ENCODE data around the gene SHISA4. TPM values are rescaled to one million over a fixed set of nuclear protein-coding genes. Genes with fewer than 3 reads are reported as not detected.
"Not testable (repeated sequence)": the region's sequence is repeated elsewhere in the genome, so short reads cannot be mapped to it uniquely, and the experiment has no call there.

Gene SHISA4
- total and polyA plus RNA-seq, 7 donors, result 74.8 to 264 (median 148) TPM

DNA sequence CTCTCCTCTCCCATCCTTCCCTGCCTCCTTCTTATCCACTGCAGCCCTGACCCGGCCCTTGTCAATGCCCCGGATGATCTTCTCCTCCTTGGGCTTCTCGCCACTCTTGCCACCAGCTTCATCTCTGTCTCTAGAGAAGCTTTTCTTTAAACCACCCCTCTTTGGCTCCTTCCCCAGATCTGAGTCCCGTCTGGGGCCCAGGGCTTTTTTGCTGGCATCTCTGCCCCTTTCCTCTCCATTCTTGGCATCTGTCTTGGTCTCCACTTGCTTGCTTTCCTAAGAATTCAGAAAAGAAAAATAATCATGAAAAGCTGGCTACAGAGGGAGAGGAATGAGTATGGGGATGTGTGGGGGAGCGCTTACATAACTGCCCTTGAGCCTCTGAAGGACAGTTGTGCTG lies 11.8 kb downstream of the SHISA4 start:
- no peaks in the 10 kb centered on the region for H3K27me3 ChIP-seq (ENCODE audit: insufficient read depth in 3 of 3, low read length in 2 of 3)
- peaks cover 0 to 33% of the 10 kb centered on the region in 2 donors for H3K36me3 ChIP-seq (ENCODE audit: insufficient read depth in 1 of 2, low read depth in 1 of 2)
- WGBS, 3 donors, result 63 to 69% (median 65%) methylated on average over 5 of the region's 5 CpGs
- H3K4me3 ChIP-seq, result no peak overlapping the region
- peaks cover 37% of the 10 kb centered on the region for H3K4me1 ChIP-seq
- TF ChIP-seq, protein P1, sequence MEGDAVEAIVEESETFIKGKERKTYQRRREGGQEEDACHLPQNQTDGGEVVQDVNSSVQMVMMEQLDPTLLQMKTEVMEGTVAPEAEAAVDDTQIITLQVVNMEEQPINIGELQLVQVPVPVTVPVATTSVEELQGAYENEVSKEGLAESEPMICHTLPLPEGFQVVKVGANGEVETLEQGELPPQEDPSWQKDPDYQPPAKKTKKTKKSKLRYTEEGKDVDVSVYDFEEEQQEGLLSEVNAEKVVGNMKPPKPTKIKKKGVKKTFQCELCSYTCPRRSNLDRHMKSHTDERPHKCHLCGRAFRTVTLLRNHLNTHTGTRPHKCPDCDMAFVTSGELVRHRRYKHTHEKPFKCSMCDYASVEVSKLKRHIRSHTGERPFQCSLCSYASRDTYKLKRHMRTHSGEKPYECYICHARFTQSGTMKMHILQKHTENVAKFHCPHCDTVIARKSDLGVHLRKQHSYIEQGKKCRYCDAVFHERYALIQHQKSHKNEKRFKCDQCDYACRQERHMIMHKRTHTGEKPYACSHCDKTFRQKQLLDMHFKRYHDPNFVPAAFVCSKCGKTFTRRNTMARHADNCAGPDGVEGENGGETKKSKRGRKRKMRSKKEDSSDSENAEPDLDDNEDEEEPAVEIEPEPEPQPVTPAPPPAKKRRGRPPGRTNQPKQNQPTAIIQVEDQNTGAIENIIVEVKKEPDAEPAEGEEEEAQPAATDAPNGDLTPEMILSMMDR (IDR thresholded peaks at IDR 0.05), result no peak
- intact Hi-C loops (cut with DNase I), result no loop called here
- H3K9me3 ChIP-seq, result no peaks in the 10 kb centered on the region
- DNase-seq (no peak), ATAC-seq (no peak)
- H3K27ac ChIP-seq, result no peak overlapping the region

DNA sequence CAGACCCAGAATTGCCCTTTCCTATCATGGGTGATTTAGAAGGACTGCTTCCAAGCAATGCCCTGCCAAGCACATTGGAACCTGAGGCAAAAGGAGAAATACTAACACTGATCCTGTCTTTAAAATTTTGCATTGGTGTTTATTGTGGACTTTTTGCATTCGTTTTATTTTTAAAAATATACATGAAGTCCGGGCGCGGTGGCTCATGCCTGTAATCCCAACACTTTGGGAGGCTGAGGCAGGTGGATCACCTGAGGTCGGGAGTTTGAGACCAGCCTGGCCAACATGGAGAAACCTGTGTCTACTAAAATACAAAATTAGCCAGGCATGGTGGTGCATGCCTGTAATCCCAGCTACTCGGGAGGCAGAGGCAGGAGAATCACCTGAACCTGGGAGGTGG lies 12.3 kb downstream of the SHISA4 start:
- H3K9me3 ChIP-seq; H3K4me3 ChIP-seq; H3K27ac ChIP-seq; ATAC-seq; DNase-seq; H3K27me3 ChIP-seq (ENCODE audit: insufficient read depth in 3 of 3, low read length in 2 of 3); intact Hi-C loops (cut with DNase I): not testable (repeated sequence)
- 72 to 90% (median 80%) methylated on average over 6 of the region's 6 CpGs for WGBS, 3 donors
- Histone ChIP-seq H3K4me1 (peaks cover 37% of the 10 kb centered on the region), H3K36me3 (ENCODE audit: insufficient read depth in 1 of 2, low read depth in 1 of 2) (peaks cover 0 to 33% of the 10 kb centered on the region in 2 donors)

- Histone ChIP-seq H3K4me3 (no peak overlapping the region), H3K27me3 (ENCODE audit: insufficient read depth in 3 of 3, low read length in 2 of 3) (no peaks in the 10 kb centered on the region), H3K9me3 (no peaks in the 10 kb centered on the region), H3K27ac (peak overlapping the region; percentile 75), H3K4me1 (peaks cover 34% of the 10 kb centered on the region), H3K36me3 (ENCODE audit: insufficient read depth in 1 of 2, low read depth in 1 of 2) (peaks cover 0 to 22% of the 10 kb centered on the region in 2 donors)
- intact Hi-C loops (cut with DNase I), result no loop called here
- WGBS, 3 donors, result 67 to 86% (median 71%) methylated on average over 3 of the region's 3 CpGs
- DNase-seq, result no peak
- no peak for ATAC-seq
- TF ChIP-seq, protein P1 (IDR thresholded peaks at IDR 0.05), result no peak
Observed at GRCh38 chr1:201902198-201902597, 13.5 kb downstream of the SHISA4 start.

DNA sequence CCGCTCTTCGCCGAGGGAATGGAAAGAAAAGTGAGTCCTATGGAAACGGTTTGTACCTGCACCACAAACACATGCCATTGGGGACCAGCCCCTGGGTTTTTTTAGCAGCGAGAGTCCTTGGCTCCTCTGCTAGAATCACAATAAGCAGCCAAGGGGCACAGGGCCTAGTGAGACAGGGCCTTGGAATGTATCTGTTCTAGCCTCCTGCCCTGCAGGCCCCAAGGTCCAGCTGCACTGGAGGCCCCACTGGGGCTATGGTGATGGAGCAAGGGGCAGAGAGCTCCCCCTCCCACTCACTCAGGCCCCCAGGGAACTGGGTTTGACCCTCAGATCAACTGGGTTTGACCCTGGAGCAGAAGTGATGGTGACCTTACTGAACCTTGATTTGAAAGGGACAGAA lies 14.4 kb downstream of the SHISA4 start:
- Histone ChIP-seq H3K27ac (peak overlapping the region; percentile 75), H3K27me3 (ENCODE audit: insufficient read depth in 3 of 3, low read length in 2 of 3) (no peaks in the 10 kb centered on the region), H3K36me3 (ENCODE audit: insufficient read depth in 1 of 2, low read depth in 1 of 2) (peaks cover 0 to 13% of the 10 kb centered on the region in 2 donors), H3K4me1 (peaks cover 41% of the 10 kb centered on the region), H3K9me3 (no peaks in the 10 kb centered on the region), H3K4me3 (no peak overlapping the region)
- intact Hi-C loops (cut with DNase I), result no loop called here
- WGBS, 3 donors, result 24 to 61% (median 35%) methylated on average over 5 of the region's 5 CpGs
- peak; percentile 48 to 85 (median 70) for ATAC-seq
- peak; percentile 46 to 77 for DNase-seq
- TF ChIP-seq, protein P1 (IDR thresholded peaks at IDR 0.05), result no peak

DNA sequence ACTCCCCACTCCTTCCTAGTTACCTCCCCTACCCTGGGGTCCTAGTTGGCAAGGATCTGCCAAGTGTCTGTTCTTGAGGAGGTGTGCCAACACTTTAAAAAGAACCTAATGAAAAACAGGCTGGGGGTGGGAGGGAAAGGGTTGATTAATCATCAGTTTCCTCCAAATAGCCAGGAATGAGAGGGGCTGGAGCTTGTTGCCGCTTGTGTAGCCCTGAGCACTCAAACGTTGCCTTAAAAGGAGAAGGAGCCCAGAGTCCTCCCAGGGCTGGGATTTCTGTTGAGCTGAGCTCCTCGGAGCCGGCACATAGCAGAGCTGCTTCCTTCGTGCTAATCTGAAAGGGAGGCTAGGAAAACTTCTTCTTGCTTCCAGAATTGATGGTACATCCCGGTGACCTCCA lies 15.9 kb downstream of the SHISA4 start:
- ATAC-seq (peak in 1 of 4 donors; percentile 22), DNase-seq (no peak)
- Histone ChIP-seq H3K4me3 (no peak overlapping the region), H3K4me1 (peaks cover 47% of the 10 kb centered on the region), H3K27ac (peak overlapping the region; percentile 75), H3K36me3 (ENCODE audit: insufficient read depth in 1 of 2, low read depth in 1 of 2) (peaks cover 0 to 8% of the 10 kb centered on the region in 2 donors), H3K9me3 (no peaks in the 10 kb centered on the region), H3K27me3 (ENCODE audit: insufficient read depth in 3 of 3, low read length in 2 of 3) (no peaks in the 10 kb centered on the region)
- intact Hi-C loops (cut with DNase I), result no loop called here
- TF ChIP-seq, protein P1 (IDR thresholded peaks at IDR 0.05), result no peak
- 18 to 29% (median 21%) methylated on average over 6 of the region's 6 CpGs for WGBS, 3 donors
